Progenitor cell of endocrine pancreas (in vitro differentiated cells): ENCODE results near the gene MTIF2. TPM values are rescaled to one million over a fixed set of nuclear protein-coding genes. Genes with fewer than 3 reads are reported as not detected.
A peak's percentile ranks its signal among the peaks of the same experiment; 100 is the strongest.

Experiments used
- DNase-seq: peaks from one replicate; pipeline ENCODE4 v3.0.0; 2021; ENCODE audit warnings: low spot score; ENCODE audit not compliant: unreplicated experiment
- H3K27ac Mint-ChIP-seq: 2 replicates; pipeline ENCODE4 v1.8.0; 2021; ENCODE audit warnings: mild to moderate bottlenecking, moderate library complexity, mixed read lengths
- H3K27me3 Mint-ChIP-seq: 2 replicates; pipeline ENCODE4 v1.8.0; 2021; ENCODE audit warnings: mixed read lengths
- H3K36me3 Mint-ChIP-seq: 2 replicates; pipeline ENCODE4 v1.8.0; 2022; ENCODE audit warnings: mixed read lengths; ENCODE audit not compliant: insufficient read depth
- H3K4me1 Mint-ChIP-seq: 2 replicates; pipeline ENCODE4 v1.8.0; 2021; ENCODE audit warnings: low read depth, mixed read lengths
- H3K4me3 Mint-ChIP-seq: 2 replicates; pipeline ENCODE4 v1.8.0; 2021; ENCODE audit warnings: low read depth, mild to moderate bottlenecking, moderate library complexity, mixed read lengths
- H3K9me3 Mint-ChIP-seq: 2 replicates; pipeline ENCODE4 v1.8.0; 2021; ENCODE audit warnings: low read depth, mixed read lengths
- CTCF ChIP-seq: fragments of 200-600 bp; sonication (generic); IDR thresholded peaks from one replicate; pipeline ENCODE4 v1.5.0; 2021; ENCODE audit warnings: antibody characterized with exemption, mild to moderate bottlenecking; ENCODE audit not compliant: unreplicated experiment
- total RNA-seq: library from RNA; stranded (reverse); gene quantifications from 2 replicates; pipeline ENCODE4 v1.2.1, GENCODE V29; 2021

Gene MTIF2
- total RNA-seq, 1 donor from 2014 or later = 24.5 TPM

- no peaks in the 10 kb centered on the region for H3K27me3 Mint-ChIP-seq
- H3K4me3 Mint-ChIP-seq = no peak overlapping the region
- peaks cover 14% of the 10 kb centered on the region for H3K4me1 Mint-ChIP-seq
- H3K9me3 Mint-ChIP-seq = no peaks in the 10 kb centered on the region
- no peak for TF ChIP-seq CTCF
- no peak for DNase-seq
- peaks cover 7% of the 10 kb centered on the region for H3K36me3 Mint-ChIP-seq
- H3K27ac Mint-ChIP-seq = no peak overlapping the region
These were observed 44.2 kb downstream of the MTIF2 start for GRCh38 chr2:55224761-55225261.

- Mint-ChIP-seq H3K27me3 (no peaks in the 10 kb centered on the region), H3K4me3 (peak overlapping the region; percentile 75), H3K36me3 (peaks cover 3% of the 10 kb centered on the region), H3K9me3 (no peaks in the 10 kb centered on the region), H3K27ac (peak overlapping the region; percentile 49), H3K4me1 (peaks cover 11% of the 10 kb centered on the region)
- TF ChIP-seq CTCF = no peak
- no peak for DNase-seq
These were observed 44.9 kb downstream of the MTIF2 start for GRCh38 chr2:55223958-55224760.

- no peaks in the 10 kb centered on the region for H3K4me1 Mint-ChIP-seq
- TF ChIP-seq CTCF = no peak
- H3K27ac Mint-ChIP-seq = no peak overlapping the region
- DNase-seq = no peak
- no peaks in the 10 kb centered on the region for H3K9me3 Mint-ChIP-seq
- H3K27me3 Mint-ChIP-seq = no peaks in the 10 kb centered on the region
- no peak overlapping the region for H3K4me3 Mint-ChIP-seq
- H3K36me3 Mint-ChIP-seq = peaks cover 5% of the 10 kb centered on the region
These were observed 55.2 kb downstream of the MTIF2 start for GRCh38 chr2:55213822-55214221.

DNA sequence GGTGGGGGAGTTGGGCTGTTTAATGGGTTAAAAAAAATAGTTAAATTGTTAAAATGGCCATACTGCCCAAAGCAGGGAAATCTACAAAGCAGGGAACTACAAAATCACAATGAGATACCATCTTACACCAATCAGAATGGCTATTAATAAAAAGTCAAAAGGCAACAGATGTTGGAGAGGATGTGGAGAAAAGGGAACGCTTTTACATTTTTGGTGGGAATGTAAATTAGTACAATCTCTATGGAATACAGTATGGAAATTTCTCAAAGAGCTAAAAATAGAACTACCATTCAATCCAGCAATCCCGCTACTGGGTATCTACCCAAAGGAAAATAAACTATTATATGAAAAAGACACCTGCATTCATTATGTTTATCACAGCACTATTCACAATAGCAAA lies 64.1 kb downstream of the MTIF2 start:
- no peak for DNase-seq
- Mint-ChIP-seq H3K9me3 (peaks cover 36% of the 10 kb centered on the region), H3K4me3 (no peak overlapping the region), H3K36me3 (peaks cover 52% of the 10 kb centered on the region), H3K27ac (no peak overlapping the region), H3K27me3 (no peaks in the 10 kb centered on the region), H3K4me1 (no peaks in the 10 kb centered on the region)
- no peak for TF ChIP-seq CTCF

DNA sequence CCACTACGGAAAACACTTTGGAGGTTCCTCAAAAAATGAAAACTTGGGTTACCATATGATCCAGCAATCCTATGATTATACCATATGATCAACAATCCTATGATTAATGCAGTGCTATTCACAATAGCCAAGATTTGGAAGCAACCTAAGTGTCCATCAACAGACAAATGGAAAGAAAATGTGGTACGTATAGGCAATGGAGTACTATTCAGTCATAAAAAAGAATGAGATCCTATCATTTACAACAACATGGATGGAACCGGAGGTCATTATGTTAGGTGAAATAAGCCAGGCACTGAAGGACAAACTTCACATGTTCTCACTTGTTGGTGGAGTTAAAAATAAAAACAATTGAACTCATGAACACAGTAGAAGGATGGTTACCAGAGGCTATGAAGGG lies 64.5 kb downstream of the MTIF2 start:
- no peak overlapping the region for H3K4me3 Mint-ChIP-seq
- H3K9me3 Mint-ChIP-seq = peaks cover 36% of the 10 kb centered on the region
- no peak for DNase-seq
- TF ChIP-seq CTCF = no peak
- no peaks in the 10 kb centered on the region for H3K4me1 Mint-ChIP-seq
- peaks cover 54% of the 10 kb centered on the region for H3K36me3 Mint-ChIP-seq
- H3K27ac Mint-ChIP-seq = no peak overlapping the region
- no peaks in the 10 kb centered on the region for H3K27me3 Mint-ChIP-seq
